Thyroid gland (tissue), 4 donors: ENCODE measurements around the gene FAM177A1. TPM values are rescaled to one million over a fixed set of nuclear protein-coding genes. Genes with fewer than 3 reads are reported as not detected.

Source experiments
- DNase-seq, 2 donors: peaks; one replicate each; pipeline ENCODE4 v3.0.0-alpha.2; 2019
- H3K27ac ChIP-seq, 3 donors: fragments of 200-600 bp; sonication (generic); 1 replicate in 2 of 3; 2 replicates in 1 of 3; pipeline ENCODE4 v1.5.1; 2016 to 2019; ENCODE audit warnings: mild to moderate bottlenecking in 1 of 3, moderate library complexity in 1 of 3
- H3K27me3 ChIP-seq: fragments of 200-600 bp; sonication (generic); one replicate; pipeline ENCODE4 v1.5.1; 2019
- H3K36me3 ChIP-seq, 2 donors: fragments of 200-600 bp; sonication (generic); one replicate each; pipeline ENCODE4 v1.5.1; 2016 to 2019
- H3K4me1 ChIP-seq, 2 donors: fragments of 200-600 bp; sonication (generic); one replicate each; pipeline ENCODE4 v1.5.1; 2017 to 2019
- H3K4me3 ChIP-seq, 3 donors: fragments of 200-600 bp; sonication (generic); replicated peaks in 1 of 3; 1 replicate in 2 of 3; 2 replicates in 1 of 3; pipeline ENCODE4 v1.5.1; 2016; ENCODE audit warnings: mild to moderate bottlenecking in 1 of 3
- H3K9me3 ChIP-seq: fragments of 200-600 bp; sonication (generic); one replicate; pipeline ENCODE4 v1.5.1; 2017
- POLR2A ChIP-seq, 2 donors: fragments of 450-650 bp; IDR thresholded peaks; one replicate each; pipeline ENCODE4 v1.6.1; 2017; ENCODE audit warnings: antibody characterized with exemption in 2 of 2, mild to moderate bottlenecking in 2 of 2, moderate library complexity in 1 of 2
- WGBS, 2 donors: methylation state at CpG; one replicate each; pipeline ENCODE4 v1.1.5; 2017; 5-methylcytosine and 5-hydroxymethylcytosine counted together
- intact Hi-C: fragments of 100-400 bp; cut with DNase I; formaldehyde crosslinking; loops from one replicate; pipeline ENCODE4 v1.15.1; 2023
- total RNA-seq, 4 donors: library from RNA; depleted of rRNA; stranded (reverse); fragments of >200 nt; gene quantifications; one replicate each; pipeline ENCODE4 v1.2.3, GENCODE V29; 2016
- TF ChIP-seq, protein P1 (sequence below), 6 experiments: fragments of 200-600 bp in 3 of 6; fragments of 450-650 bp in 3 of 6; sonication (generic) in 3 of 6; IDR thresholded peaks; one replicate each; pipeline ENCODE4 v1.5.1; 2016 to 2019; ENCODE audit warnings: antibody characterized with exemption in 6 of 6, mild to moderate bottlenecking in 2 of 6, inconsistent platforms in 1 of 6, moderate library complexity in 1 of 6

Gene FAM177A1
- total RNA-seq, 4 donors from 2014 or later, result 36.2 to 55.6 (median 47.2) TPM

DNA sequence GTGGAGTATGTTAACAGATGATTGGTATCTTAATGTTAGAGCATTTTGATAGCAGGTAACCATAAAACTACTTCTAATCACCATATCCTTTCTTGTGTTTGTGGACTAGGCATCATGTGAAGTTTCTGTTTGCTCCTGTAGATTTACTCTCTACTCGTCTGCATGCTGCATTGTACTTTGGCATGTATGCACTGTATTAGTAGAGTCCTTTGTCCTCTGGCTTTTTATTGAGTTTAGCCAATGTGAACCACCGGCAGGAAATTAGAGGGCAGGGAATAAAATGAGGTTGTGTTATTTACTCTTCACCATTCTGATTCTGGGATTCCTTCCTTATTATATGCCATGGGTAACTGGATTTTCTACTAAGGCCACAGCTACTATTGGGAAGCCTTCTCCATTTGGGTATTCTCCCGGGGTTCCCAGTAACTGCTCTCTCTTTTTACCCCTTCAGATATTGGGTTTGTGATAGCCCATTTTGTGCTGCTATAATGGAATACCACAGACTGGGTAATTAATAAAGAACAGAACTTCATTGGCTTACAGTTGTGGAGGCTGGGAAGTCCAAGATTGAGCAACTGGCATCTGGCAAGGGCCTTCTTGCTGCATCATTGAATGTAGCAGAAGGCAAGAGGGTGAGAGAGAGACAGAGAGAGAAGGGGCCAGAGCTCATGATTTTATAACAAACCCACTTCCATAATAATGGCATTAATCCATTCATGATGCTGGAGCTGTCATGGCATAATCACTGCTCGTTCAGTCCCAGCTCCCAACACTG, 22.4 kb downstream of the FAM177A1 start:
- no peaks in the 10 kb centered on the region for H3K27me3 ChIP-seq
- H3K4me1 ChIP-seq, result no peaks in the 10 kb centered on the region
- no peak overlapping the region for H3K27ac ChIP-seq
- intact Hi-C loops, result no loop called here
- TF ChIP-seq POLR2A (IDR thresholded peaks at IDR 0.05), result no peak
- TF ChIP-seq, protein P1, sequence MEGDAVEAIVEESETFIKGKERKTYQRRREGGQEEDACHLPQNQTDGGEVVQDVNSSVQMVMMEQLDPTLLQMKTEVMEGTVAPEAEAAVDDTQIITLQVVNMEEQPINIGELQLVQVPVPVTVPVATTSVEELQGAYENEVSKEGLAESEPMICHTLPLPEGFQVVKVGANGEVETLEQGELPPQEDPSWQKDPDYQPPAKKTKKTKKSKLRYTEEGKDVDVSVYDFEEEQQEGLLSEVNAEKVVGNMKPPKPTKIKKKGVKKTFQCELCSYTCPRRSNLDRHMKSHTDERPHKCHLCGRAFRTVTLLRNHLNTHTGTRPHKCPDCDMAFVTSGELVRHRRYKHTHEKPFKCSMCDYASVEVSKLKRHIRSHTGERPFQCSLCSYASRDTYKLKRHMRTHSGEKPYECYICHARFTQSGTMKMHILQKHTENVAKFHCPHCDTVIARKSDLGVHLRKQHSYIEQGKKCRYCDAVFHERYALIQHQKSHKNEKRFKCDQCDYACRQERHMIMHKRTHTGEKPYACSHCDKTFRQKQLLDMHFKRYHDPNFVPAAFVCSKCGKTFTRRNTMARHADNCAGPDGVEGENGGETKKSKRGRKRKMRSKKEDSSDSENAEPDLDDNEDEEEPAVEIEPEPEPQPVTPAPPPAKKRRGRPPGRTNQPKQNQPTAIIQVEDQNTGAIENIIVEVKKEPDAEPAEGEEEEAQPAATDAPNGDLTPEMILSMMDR (IDR thresholded peaks at IDR 0.05), result no peak
- DNase-seq, result no peak
- H3K4me3 ChIP-seq, result no peak overlapping the region
- 97 to 98% methylated on average over 4 of the region's 4 CpGs for WGBS, 2 donors
- H3K36me3 ChIP-seq, result peaks cover 5 to 6% of the 10 kb centered on the region in 2 donors
- no peaks in the 10 kb centered on the region for H3K9me3 ChIP-seq

DNA sequence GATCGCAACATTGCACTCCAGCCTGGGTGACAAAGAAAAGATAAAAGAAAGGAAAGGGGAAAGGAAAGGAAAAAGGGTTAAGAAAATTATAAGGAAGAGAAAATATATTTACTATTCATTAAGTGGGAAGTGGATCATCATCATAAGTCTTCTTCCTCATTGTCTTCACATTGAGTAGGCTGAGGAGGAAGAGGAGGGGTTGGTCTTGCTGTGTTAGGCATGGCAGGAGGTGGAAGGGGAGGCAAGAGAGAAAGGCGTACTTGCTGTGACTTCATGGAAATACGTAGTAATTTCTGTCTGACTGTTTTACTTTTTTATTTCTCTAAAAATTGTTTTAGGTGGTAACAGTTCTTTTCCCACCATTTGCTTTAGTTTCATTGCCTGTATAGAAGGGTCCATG, 26.2 kb downstream of the FAM177A1 start:
- intact Hi-C loops, result no loop called here
- H3K9me3 ChIP-seq, result no peaks in the 10 kb centered on the region
- no peak for TF ChIP-seq POLR2A (IDR thresholded peaks at IDR 0.05)
- no peak overlapping the region for H3K4me3 ChIP-seq
- H3K27me3 ChIP-seq, result no peaks in the 10 kb centered on the region
- peaks cover 5 to 6% of the 10 kb centered on the region in 2 donors for H3K36me3 ChIP-seq
- DNase-seq, result no peak
- no peak overlapping the region for H3K27ac ChIP-seq
- WGBS, 2 donors, result 95 to 96% methylated on average over 3 of the region's 3 CpGs
- H3K4me1 ChIP-seq, result no peaks in the 10 kb centered on the region

DNA sequence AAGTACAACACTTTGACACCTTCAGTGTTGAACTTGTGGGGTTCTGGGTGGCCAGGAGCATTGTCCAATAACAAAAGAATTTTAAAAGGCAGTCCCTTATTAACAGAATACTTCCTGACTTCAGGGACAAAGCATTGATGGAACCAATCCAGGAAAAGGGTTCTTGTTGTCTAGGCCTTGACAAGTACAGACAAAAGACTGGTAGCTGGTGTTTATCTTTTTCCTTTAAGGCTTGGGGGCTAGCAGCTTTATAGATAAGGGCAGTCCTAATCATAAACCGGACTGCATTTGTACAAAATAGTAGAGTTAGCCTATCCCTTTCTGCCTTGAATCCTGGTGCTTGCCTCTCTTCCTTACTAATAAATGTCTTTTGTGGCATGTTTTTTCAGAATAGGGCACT, 27.4 kb downstream of the FAM177A1 start:
- WGBS, 2 donors, result 86 to 93% methylated on average over 1 of the region's 1 CpG
- no peak for DNase-seq
- no peak overlapping the region for H3K27ac ChIP-seq
- H3K36me3 ChIP-seq, result peaks cover 9 to 12% of the 10 kb centered on the region in 2 donors
- no peak overlapping the region for H3K4me3 ChIP-seq
- H3K27me3 ChIP-seq, result no peaks in the 10 kb centered on the region
- no peaks in the 10 kb centered on the region for H3K9me3 ChIP-seq
- intact Hi-C loops, result no loop called here
- no peak for TF ChIP-seq POLR2A (IDR thresholded peaks at IDR 0.05)
- TF ChIP-seq, protein P1 (IDR thresholded peaks at IDR 0.05), result no peak
- H3K4me1 ChIP-seq, result no peaks in the 10 kb centered on the region

DNA sequence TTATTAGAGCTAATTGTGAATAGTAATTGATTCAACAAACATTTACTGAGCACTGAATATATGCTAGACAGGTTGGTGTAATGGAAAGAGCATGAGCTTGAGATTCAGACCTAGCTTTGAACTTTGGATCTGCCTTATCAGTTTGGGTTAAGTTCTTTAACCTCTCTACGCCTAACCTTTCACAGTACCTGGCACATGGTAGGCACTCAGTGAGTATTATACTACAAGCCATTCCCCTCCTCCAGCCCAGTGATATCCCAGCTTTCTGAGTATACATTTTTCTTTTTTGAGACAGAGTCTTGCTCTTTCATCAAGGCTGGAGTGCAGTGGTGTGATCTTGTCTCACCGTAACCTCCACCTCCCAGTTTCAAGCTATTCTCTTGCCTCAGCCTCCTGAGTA, 32.0 kb downstream of the FAM177A1 start:
- Histone ChIP-seq H3K9me3 (no peaks in the 10 kb centered on the region), H3K36me3 (peaks cover 19 to 27% of the 10 kb centered on the region in 2 donors), H3K4me3 (no peak overlapping the region), H3K4me1 (no peaks in the 10 kb centered on the region), H3K27ac (no peak overlapping the region), H3K27me3 (no peaks in the 10 kb centered on the region)
- no peak for DNase-seq
- TF ChIP-seq, protein P1 (IDR thresholded peaks at IDR 0.05), result no peak
- no peak for TF ChIP-seq POLR2A (IDR thresholded peaks at IDR 0.05)
- 95 to 100% methylated on average over 2 of the region's 2 CpGs for WGBS, 2 donors
- intact Hi-C loops, result no loop called here

DNA sequence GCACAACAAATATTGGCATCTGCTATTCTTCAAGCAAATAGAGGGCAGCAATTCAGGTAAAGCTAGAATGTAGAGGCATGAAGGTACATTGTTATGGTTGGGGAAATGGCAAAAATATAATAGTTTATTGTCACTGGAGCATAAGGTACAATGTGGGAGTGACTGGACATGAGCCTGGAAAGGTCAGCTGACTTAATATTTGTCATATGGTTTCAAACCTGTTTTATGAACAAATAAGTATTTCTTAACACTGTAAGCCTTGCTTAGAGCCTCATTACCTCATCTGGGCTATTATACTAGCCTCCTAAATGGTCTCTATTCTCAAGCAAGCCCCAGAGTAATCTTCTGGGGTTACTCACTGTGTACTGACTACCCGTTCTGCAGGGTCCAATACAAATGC, 33.7 kb downstream of the FAM177A1 start:
- no peak for TF ChIP-seq POLR2A (IDR thresholded peaks at IDR 0.05)
- TF ChIP-seq, protein P1 (IDR thresholded peaks at IDR 0.05), result no peak
- H3K27ac ChIP-seq, result no peak overlapping the region
- no peaks in the 10 kb centered on the region for H3K4me1 ChIP-seq
- WGBS, 2 donors, result 88 to 96% methylated on average over 1 of the region's 1 CpG
- no peak for DNase-seq
- no peaks in the 10 kb centered on the region for H3K9me3 ChIP-seq
- intact Hi-C loops, result no loop called here
- peaks cover 29 to 32% of the 10 kb centered on the region in 2 donors for H3K36me3 ChIP-seq
- no peaks in the 10 kb centered on the region for H3K27me3 ChIP-seq
- no peak overlapping the region for H3K4me3 ChIP-seq
